SK-N-SH (cell line): ENCODE data around the gene SLAMF9.

ENCODE experiments used
- EP300 ChIP-seq, 2 experiments: IDR thresholded peaks; 2 replicates each; pipeline versions ENCODE4 v1.4.0 to v1.6.1; 2012; ENCODE audit warnings: borderline replicate concordance in 1 of 2, low read depth in 1 of 2, low read length in 1 of 2
- EZH2phosphoT487 ChIP-seq: fragments of 200-600 bp; sonication (generic); IDR thresholded peaks from 2 replicates; pipeline ENCODE4 v1.6.1; 2017; ENCODE audit warnings: low read depth, mixed run types, mild to moderate bottlenecking, antibody characterized with exemption, moderate library complexity, borderline replicate concordance
- JUND ChIP-seq: IDR thresholded peaks from 2 replicates; pipeline ENCODE4 v1.4.0; 2012
- POLR2AphosphoS5 ChIP-seq: IDR thresholded peaks from 2 replicates; pipeline ENCODE4 v1.6.1; 2012; ENCODE audit warnings: low read depth, low read length
- RAD21 ChIP-seq: IDR thresholded peaks from 2 replicates; pipeline ENCODE4 v1.6.1; 2012; ENCODE audit warnings: mild to moderate bottlenecking, low read length
- RFX5 ChIP-seq: IDR thresholded peaks from 2 replicates; pipeline ENCODE4 v1.6.1; 2012; ENCODE audit warnings: mild to moderate bottlenecking, improper control_type of control experiment, low read length
- SIN3A ChIP-seq: IDR thresholded peaks from 2 replicates; pipeline ENCODE4 v1.6.1; 2012; ENCODE audit warnings: low read depth, mild to moderate bottlenecking, low read length, moderate library complexity, borderline replicate concordance
- TCF12 ChIP-seq: IDR thresholded peaks from 2 replicates; pipeline ENCODE4 v1.4.0; 2012
- TF ChIP-seq, protein P1 (sequence below): fragments of 200-600 bp; sonication (generic); IDR thresholded peaks from 2 replicates; pipeline ENCODE4 v1.6.1; 2017; ENCODE audit warnings: antibody characterized with exemption, mild to moderate bottlenecking, moderate library complexity
- TF ChIP-seq, protein P2 (sequence below): IDR thresholded peaks from 2 replicates; pipeline ENCODE4; 2012
- TF ChIP-seq, protein P3 (sequence below): IDR thresholded peaks from 2 replicates; pipeline ENCODE4 v1.4.0; 2012; ENCODE audit warnings: low read depth
- TF ChIP-seq, protein P4 (sequence below): IDR thresholded peaks from 2 replicates; pipeline ENCODE4 v1.4.0; 2012; ENCODE audit warnings: low read depth, borderline replicate concordance
- TF ChIP-seq, protein P5 (sequence below): fragments of 150-350 bp; IDR thresholded peaks from 2 replicates; pipeline ENCODE4 v1.6.1; 2016; ENCODE audit warnings: mild to moderate bottlenecking, low read depth, low read length
- TF ChIP-seq, protein P6 (sequence below): IDR thresholded peaks from 2 replicates; pipeline ENCODE4 v1.6.1; 2012; ENCODE audit warnings: mild to moderate bottlenecking, low read depth, low read length, moderate library complexity

DNA sequence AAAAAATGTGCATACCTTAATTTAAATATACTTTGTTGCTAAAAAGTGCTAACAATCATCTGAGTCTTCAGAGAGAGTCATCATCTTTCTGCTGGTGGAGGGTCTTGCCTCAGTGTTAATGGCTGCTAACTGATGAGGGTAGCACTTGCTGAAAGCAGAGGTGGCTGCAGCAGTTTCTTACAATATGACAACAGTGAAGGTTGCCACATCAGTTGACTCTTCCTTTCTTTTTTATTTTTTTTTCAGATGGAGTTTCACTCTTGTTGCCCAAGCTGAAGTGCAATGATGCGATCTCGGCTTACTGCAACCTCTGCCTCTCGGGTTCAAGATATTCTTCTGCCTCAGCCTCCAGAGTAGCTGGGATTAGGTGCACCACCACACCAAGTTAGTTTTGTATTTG, 51.5 kb downstream of the SLAMF9 start:
- no peak for TF ChIP-seq JUND
- no peak for TF ChIP-seq EZH2phosphoT487
- TF ChIP-seq, protein P1, sequence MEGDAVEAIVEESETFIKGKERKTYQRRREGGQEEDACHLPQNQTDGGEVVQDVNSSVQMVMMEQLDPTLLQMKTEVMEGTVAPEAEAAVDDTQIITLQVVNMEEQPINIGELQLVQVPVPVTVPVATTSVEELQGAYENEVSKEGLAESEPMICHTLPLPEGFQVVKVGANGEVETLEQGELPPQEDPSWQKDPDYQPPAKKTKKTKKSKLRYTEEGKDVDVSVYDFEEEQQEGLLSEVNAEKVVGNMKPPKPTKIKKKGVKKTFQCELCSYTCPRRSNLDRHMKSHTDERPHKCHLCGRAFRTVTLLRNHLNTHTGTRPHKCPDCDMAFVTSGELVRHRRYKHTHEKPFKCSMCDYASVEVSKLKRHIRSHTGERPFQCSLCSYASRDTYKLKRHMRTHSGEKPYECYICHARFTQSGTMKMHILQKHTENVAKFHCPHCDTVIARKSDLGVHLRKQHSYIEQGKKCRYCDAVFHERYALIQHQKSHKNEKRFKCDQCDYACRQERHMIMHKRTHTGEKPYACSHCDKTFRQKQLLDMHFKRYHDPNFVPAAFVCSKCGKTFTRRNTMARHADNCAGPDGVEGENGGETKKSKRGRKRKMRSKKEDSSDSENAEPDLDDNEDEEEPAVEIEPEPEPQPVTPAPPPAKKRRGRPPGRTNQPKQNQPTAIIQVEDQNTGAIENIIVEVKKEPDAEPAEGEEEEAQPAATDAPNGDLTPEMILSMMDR = no peak
- TF ChIP-seq, protein P2, sequence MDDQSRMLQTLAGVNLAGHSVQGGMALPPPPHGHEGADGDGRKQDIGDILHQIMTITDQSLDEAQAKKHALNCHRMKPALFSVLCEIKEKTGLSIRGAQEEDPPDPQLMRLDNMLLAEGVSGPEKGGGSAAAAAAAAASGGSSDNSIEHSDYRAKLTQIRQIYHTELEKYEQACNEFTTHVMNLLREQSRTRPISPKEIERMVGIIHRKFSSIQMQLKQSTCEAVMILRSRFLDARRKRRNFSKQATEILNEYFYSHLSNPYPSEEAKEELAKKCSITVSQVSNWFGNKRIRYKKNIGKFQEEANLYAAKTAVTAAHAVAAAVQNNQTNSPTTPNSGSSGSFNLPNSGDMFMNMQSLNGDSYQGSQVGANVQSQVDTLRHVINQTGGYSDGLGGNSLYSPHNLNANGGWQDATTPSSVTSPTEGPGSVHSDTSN = no peak
- TF ChIP-seq, protein P3, sequence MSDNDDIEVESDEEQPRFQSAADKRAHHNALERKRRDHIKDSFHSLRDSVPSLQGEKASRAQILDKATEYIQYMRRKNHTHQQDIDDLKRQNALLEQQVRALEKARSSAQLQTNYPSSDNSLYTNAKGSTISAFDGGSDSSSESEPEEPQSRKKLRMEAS = no peak
- TF ChIP-seq, protein P4, sequence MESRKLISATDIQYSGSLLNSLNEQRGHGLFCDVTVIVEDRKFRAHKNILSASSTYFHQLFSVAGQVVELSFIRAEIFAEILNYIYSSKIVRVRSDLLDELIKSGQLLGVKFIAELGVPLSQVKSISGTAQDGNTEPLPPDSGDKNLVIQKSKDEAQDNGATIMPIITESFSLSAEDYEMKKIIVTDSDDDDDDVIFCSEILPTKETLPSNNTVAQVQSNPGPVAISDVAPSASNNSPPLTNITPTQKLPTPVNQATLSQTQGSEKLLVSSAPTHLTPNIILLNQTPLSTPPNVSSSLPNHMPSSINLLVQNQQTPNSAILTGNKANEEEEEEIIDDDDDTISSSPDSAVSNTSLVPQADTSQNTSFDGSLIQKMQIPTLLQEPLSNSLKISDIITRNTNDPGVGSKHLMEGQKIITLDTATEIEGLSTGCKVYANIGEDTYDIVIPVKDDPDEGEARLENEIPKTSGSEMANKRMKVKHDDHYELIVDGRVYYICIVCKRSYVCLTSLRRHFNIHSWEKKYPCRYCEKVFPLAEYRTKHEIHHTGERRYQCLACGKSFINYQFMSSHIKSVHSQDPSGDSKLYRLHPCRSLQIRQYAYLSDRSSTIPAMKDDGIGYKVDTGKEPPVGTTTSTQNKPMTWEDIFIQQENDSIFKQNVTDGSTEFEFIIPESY = no peak
- TF ChIP-seq, protein P5, sequence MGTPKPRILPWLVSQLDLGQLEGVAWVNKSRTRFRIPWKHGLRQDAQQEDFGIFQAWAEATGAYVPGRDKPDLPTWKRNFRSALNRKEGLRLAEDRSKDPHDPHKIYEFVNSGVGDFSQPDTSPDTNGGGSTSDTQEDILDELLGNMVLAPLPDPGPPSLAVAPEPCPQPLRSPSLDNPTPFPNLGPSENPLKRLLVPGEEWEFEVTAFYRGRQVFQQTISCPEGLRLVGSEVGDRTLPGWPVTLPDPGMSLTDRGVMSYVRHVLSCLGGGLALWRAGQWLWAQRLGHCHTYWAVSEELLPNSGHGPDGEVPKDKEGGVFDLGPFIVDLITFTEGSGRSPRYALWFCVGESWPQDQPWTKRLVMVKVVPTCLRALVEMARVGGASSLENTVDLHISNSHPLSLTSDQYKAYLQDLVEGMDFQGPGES = no peak
- TF ChIP-seq EP300 (IDR thresholded peaks at IDR 0.05; ENCODE audit: borderline replicate concordance in 1 of 2, low read depth in 1 of 2, low read length in 1 of 2) = no peak
- TF ChIP-seq SIN3A = no peak
- TF ChIP-seq, protein P6, sequence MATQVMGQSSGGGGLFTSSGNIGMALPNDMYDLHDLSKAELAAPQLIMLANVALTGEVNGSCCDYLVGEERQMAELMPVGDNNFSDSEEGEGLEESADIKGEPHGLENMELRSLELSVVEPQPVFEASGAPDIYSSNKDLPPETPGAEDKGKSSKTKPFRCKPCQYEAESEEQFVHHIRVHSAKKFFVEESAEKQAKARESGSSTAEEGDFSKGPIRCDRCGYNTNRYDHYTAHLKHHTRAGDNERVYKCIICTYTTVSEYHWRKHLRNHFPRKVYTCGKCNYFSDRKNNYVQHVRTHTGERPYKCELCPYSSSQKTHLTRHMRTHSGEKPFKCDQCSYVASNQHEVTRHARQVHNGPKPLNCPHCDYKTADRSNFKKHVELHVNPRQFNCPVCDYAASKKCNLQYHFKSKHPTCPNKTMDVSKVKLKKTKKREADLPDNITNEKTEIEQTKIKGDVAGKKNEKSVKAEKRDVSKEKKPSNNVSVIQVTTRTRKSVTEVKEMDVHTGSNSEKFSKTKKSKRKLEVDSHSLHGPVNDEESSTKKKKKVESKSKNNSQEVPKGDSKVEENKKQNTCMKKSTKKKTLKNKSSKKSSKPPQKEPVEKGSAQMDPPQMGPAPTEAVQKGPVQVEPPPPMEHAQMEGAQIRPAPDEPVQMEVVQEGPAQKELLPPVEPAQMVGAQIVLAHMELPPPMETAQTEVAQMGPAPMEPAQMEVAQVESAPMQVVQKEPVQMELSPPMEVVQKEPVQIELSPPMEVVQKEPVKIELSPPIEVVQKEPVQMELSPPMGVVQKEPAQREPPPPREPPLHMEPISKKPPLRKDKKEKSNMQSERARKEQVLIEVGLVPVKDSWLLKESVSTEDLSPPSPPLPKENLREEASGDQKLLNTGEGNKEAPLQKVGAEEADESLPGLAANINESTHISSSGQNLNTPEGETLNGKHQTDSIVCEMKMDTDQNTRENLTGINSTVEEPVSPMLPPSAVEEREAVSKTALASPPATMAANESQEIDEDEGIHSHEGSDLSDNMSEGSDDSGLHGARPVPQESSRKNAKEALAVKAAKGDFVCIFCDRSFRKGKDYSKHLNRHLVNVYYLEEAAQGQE = no peak
- no peak for TF ChIP-seq RAD21
- TF ChIP-seq POLR2AphosphoS5 = no peak
- TF ChIP-seq RFX5 = no peak
- no peak for TF ChIP-seq TCF12
